NCI-H82 (cell line): Measurements from ENCODE around the gene PRMT1.
A peak's percentile ranks its signal among the peaks of the same experiment; 100 is the strongest.

Experiments
- DNase-seq: peaks from one replicate; lab custom pipeline; 2025; lab: John Stamatoyannopoulos, UW

PRMT1 gene

DNA sequence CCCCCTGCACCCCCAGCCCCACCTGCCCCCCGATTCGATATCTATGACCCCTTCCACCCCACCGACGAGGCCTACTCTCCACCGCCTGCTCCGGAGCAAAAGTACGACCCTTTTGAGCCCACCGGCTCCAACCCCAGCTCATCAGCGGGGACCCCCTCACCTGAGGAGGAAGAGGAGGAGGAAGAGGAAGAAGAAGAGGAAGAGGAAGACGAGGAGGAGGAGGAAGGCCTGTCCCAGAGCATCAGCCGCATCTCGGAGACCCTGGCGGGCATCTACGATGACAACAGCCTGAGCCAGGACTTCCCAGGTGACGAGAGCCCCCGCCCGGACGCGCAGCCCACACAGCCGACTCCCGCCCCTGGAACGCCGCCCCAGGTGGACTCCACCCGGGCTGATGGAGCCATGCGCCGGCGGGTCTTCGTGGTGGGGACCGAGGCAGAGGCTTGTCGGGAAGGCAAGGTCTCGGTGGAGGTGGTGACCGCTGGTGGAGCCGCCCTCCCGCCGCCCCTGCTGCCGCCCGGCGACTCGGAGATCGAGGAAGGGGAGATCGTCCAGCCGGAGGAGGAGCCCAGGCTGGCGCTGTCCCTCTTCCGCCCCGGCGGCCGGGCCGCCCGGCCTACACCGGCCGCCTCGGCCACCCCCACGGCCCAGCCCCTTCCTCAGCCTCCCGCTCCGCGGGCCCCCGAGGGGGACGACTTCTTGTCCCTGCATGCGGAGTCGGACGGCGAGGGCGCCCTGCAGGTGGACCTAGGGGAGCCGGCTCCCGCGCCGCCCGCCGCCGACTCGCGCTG lies 25.8 kb upstream of the PRMT1 start:
- no peak for DNase-seq

DNA sequence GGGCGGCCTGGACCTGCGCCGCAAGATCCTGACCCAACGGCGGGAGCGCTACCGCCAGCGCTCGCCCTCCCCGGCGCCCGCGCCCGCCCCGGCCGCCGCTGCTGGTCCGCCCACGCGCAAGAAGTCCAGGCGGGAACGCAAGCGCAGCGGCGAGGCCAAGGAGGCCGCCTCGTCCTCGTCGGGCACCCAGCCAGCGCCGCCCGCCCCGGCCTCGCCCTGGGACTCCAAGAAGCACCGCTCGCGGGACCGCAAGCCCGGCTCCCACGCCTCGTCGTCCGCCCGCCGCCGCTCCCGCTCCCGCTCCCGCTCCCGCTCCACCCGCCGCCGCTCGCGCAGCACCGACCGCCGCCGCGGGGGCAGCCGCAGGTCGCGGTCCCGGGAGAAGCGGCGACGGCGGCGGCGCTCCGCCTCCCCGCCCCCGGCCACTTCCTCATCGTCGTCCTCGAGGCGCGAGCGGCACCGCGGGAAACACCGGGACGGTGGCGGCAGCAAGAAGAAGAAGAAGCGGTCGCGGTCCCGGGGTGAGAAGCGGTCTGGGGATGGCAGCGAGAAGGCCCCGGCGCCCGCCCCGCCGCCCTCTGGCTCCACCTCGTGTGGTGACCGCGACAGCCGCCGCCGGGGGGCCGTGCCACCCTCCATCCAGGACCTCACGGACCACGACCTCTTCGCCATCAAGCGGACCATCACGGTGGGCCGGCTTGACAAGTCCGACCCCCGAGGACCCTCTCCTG lies 25.1 kb upstream of the PRMT1 start:
- DNase-seq, result no peak

DNA sequence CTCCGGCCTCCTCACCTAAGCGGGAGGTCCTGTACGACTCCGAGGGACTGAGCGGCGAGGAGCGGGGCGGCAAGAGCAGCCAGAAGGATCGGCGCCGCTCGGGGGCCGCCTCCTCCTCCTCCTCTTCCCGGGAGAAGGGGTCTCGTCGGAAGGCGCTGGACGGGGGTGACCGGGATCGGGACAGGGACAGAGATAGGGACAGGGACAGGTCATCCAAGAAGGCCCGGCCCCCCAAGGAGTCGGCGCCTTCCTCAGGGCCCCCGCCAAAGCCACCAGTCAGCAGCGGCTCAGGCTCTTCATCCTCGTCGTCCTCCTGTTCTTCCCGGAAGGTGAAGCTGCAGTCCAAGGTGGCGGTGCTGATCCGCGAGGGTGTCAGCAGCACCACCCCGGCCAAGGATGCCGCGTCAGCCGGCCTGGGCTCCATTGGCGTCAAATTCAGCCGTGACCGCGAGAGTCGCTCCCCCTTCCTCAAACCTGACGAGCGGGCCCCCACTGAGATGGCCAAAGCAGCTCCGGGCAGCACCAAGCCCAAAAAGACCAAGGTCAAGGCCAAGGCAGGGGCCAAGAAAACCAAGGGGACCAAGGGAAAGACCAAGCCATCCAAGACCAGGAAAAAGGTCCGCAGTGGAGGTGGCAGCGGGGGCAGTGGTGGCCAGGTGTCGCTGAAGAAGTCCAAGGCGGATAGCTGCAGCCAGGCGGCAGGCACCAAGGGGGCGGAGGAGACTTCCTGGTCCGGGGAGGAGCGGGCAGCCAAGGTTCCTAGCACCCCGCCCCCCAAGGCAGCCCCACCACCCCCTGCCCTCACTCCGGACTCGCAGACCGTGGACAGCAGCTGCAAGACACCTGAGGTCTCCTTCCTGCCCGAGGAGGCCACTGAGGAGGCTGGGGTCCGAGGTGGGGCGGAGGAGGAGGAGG lies 24.3 kb upstream of the PRMT1 start:
- no peak for DNase-seq

DNA sequence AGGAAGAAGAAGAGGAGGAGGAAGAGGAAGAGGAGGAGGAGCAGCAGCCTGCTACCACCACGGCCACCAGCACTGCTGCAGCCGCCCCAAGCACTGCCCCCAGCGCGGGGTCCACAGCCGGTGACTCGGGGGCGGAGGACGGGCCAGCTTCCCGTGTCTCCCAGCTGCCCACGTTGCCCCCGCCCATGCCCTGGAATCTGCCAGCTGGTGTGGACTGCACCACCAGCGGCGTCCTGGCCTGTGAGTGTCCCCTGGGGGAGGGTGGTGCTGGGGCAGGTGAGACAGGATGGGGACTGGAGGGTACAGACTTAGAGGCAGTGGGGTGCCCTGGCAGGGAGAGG lies 23.6 kb upstream of the PRMT1 start:
- no peak for DNase-seq

DNA sequence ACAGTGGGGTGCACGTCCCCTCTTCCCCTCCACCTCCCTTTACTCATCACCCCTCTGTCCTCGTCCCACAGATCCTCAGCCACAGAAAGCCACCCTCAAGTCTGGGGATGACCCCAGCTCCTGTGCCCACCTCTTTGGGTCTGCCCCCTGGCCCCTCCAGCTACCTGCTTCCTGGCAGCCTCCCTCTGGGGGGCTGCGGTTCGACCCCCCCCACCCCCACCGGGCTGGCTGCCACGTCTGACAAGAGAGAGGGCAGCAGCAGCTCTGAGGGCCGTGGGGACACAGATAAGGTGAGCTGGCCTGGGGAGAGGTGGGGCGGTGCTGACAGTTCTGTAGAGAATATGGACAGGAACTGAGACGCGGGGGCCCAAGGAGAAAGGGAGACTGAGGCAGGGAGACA lies 22.5 kb upstream of the PRMT1 start:
- no peak for DNase-seq

DNA sequence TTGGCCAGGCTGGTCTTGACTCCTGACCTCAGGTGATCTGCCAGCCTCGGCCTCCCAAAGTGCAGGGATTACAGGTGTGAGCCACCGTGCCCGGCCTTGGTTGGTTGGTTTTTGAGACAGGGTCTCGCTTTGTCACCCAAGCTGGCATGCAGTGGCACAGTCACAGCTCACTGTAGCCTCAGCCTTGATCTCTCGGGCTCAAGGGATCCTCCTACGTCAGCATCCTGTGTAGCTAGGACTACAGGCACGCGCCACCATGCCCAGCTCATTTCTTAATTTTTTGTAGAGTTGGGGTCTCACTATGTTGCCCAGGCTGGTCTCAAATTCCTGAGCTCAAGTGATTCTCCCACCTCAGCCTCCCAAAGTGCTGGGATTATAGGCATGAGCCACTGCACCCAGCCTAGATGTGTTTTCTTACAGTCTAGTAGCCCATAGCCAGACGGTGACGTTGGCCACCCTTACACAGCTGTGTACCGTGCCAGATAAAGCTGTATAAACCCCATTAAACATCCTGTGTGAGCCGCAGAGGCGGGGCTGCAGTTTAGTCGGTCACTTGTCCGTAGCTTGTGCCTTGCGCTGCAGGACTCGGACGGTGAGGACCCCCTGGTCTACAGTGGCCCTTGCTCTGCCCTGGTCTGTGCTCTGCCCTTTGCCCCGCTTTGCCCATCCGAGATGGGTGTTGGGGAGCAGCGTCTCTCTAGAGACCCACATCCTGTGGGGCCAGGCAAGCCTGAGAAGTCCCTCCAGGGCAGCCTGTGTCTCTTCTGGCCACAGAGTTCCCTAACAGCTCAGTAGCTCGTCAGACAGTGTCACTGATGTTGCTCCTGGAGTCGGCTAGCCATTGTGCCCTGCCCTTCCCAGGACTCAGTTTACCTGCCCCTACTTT lies 21.3 kb upstream of the PRMT1 start:
- DNase-seq, result no peak

DNA sequence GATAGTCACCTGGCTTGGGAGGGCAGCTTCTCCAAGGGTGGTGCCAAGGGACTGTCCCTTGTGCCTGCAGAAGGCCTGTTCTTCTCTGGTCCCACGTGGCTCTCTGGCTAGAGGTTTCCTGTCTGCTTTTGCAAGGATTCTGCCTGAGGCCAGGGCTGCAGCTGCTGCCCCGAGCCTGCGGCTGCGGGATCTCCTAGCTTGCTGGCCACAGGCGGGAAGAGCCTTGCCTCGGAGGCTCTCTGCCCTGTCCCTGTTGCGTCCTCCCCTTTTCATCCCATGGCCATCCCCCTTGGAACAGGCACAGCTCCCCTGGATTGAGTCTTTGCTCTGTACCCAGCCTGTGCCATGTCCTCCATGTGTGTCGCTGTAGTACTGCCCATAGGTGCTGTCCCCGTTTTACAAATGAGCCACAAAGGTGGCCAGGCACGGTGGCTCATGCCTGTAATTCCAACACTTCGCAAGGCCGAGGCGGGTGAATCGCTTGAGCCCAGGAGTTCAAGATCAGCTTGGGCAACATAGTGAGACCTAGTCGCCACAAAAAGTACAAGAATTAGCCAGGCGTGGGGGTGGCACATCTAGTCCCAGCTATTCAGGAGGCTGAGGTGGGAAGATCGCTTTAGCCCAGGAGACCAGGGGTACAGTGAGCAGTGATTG lies 20.5 kb upstream of the PRMT1 start:
- DNase-seq, result no peak

DNA sequence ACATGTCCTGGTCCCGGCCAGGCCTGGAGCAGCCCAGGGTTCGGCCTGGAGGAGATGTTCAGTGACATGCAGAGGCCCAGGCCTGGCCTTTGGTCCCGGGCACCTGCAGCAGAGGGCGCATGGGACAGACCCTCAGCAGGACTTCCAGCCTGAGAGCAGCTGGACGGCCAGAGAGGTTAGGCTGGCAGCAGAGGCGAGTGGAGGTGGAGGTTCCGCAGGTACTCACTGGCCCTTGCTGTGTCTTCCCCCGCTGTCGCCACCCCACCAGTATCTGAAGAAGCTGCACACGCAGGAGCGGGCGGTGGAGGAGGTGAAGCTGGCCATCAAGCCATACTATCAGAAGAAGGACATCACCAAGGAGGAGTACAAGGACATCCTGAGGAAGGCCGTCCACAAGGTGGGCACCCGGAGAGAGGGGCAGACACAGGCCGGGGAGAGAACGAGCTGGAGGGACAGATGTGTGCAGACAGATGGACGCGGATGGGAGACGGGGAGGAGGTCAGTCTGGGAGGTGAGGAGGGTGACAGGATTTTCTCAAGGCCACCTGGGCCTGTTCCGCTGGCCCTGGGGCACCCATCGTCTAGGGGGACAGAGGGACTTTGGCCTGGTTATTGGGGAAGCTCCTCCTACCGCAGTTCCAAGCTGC lies 19.5 kb upstream of the PRMT1 start:
- no peak for DNase-seq

DNA sequence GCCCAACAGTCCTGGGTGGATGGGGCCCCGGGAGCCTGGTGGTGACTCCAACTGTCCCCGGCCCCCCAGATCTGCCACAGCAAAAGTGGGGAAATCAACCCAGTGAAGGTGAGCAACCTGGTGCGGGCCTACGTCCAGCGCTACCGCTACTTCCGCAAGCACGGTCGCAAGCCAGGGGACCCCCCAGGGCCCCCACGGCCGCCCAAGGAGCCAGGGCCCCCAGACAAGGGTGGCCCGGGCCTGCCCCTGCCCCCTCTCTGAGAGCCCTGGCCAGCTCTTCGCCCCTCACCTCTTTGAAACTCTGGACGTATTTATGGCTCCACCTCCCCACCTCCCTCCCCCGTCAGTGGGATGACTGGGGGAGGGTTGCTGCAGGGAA lies 18.9 kb upstream of the PRMT1 start:
- no peak for DNase-seq

DNA sequence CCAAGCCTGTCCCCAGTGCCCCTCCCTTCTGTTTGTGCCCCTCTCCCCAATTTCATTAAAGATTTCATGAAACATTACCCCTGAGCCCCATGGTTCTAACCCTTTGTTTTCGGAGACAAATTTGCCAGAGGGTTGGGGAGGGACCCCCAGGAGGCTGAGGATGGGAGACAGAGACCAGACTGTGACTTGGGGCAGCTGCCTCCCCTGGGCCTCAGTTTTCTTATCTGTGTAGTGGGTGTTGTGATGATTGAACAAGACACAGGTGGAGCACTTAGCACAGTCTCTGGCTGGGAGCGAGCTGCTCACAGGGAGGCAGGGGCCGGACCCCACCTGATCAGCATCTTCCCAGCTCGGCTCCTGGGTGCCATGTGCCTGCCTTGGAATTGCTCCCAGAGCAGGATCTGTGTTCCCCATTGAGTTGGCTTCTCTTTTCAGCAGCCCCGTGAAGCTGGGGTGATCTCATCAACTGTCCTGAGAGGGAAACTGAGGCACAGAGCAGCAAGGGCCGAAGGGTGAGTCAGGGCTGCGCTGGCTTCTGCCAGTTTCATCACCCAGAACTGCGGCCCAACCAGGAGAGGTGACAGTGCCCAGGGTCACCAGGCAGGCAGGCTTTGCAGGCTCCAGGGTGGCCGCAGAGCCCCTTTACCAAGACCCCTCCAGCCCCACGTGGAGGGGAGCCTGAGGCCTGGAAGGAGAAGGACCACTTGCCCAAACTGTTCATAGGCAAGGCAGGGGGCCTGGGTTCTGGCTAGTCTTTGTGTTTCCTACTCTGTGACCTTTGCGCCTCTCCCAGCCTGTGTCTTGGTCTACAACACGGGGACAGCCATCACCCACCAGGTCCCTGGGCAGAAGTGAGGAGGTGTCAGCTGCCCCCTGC lies 18.3 kb upstream of the PRMT1 start:
- no peak for DNase-seq

DNA sequence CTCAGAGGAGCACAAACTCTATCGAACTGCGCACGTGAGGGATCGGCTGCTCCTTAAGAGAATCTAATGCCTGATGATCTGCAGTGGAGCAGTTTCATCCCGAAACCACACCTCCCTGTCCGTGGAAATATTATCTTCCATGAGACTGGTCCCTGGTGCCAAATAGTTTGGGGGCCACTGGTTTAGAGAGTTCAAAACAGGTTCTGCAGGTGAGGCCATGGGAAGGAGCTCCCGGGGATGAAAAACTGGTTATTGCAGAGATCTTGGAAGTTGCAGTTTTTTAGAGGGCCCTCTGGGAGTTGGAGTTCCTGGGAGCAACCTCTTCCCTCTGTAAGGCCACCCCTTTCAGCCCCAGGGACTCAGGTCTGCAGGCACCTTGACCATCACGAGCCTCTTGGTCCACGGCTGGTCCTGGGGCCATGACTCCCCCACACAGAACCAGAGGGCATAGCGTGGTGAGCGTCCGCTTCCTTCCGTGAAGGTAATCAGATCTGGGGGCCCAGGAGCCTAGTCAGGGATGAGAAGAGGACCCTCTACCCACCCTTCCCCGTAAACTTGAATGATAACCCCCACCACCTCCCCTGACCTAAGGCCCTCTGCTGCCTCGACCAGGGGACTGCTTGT lies 16.6 kb upstream of the PRMT1 start:
- no peak for DNase-seq

DNA sequence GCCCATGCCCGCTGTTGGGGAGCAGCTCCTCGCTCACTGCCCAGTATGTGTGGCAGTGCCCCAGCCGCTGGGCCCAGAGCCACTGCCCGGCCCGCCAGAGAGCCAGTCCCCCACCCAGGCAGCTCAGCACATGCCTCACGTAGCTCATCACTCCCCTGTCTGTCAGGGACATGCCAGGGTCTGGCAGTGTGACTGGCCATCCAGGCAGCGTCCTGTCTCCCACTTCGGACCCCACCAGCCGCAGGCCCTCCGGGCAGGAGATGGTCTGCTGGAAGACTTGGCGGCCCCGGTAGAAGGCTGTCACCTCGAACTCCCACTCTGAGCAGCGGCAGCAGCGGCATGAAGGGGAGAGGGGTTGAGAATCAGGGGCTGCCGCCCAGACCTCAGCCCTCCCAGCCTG lies 15.1 kb upstream of the PRMT1 start:
- no peak for DNase-seq

DNA sequence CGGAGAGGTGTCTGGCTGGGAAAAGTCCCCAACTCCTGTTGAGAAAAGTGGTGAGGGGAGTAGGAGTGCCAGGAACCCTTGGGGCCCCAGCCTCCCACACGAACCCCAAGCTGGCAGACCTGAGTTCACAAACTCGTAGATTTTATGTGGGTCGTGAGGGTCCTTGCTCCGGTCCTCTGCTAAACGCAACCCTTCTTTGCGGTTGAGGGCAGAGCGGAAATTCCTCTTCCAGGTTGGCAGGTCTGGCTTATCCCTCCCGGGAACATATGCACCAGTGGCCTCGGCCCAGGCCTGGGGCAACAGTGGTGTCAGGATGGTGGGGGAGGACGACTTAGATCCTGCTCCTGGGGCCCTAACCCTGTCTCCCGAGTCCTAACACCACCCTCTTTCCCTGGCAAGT lies 13.8 kb upstream of the PRMT1 start:
- DNase-seq, result no peak

DNA sequence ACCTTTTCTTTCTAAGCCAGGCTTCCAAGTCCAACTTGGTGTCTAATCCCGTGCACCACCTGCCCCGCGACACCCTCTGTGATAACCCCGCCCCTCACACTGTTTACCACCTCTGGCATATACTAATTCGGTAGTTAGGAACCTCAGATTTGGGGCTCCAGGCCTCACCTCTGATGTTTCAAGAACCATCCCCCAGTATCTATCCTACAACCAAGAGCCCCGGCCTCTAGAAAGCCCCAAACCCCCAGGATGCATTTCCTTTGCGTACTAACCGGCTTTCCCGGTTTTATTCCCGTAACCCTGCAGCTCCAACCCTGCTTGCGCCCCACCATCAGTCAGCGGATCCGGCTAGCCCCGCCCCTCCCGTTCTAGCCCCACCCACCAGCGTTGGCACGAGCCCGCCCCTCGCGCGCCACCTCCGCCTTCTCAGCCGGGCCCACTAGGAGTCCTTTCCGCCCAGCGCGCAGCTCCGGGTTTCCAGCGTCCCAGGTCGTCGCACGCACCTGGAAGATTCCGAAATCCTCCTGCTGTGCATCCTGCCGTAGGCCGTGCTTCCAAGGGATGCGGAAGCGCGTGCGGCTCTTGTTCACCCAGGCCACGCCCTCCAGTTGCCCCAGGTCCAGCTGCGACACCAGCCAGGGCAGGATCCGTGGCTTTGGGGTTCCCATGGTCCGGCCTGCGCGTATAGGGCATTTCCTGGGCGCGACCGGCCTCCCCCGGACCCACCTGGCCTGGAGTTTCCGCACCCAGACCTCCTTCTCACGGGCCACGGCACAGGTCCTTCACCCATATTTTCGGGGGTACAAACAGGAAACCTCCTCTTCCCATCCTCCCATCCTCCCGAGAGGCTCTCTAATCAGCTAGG lies 12.7 kb upstream of the PRMT1 start:
- DNase-seq, result peak; percentile 92

DNA sequence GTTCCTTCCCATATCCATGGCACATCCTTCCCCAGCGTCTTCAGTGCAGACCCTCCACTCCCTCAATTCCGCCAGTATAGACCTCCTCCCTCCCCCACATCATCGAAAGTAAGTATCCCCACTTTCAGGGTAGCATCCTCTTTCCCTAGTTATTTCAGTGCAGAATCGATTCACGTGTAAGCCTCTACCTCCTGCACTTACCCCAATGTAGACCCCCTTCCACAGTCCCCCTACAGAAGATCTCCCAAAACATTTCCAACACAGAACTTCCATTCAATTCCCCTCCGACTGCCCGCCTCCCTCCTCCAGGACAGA lies 12.1 kb upstream of the PRMT1 start:
- no peak for DNase-seq

DNA sequence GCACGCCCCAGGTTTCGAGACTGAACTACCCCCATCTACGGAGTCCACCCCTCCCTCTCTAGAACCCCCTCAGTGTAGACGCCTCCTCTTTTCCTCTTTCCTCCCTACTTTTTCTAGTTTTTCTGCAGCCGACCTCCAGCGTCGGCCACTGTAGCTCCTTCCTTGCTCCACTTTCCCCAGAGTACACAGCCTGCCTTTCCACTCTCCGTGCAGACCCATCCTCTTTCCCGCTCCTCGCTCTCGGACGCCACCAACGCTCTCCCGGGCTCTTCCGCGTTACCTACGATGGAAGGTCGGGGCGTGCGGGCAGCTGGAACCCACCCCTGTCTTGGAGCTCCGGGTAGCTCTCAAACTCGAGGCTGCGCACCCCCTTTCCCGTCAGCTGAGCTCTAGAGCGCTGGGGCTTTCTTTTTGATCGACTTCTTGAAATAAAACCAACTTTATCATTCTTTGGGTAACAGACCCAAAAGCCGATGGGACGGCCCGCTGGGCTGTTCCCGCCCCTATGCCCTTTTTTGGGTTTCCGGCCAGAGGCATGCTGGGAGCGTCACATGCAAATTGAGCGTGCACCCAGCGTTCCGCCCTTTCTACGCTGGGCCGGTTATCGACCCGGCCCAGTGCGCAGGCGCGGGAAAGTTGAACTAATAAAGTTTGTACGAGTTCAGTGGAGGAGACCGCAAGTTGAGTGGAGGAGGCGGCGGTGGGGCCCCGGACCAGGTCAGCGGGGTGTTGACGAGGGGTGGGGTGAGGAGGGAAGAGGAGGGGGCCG lies 11.5 kb upstream of the PRMT1 start, which contains the start of the genes BCL2L12 and IRF3:
TSS of gene BCL2L12 (plus strand) at position 583 of the 769 bp plus-strand sequence. CDS start 760 bp downstream, outside the sequence.
TSS of gene IRF3 (minus strand) at position 507 of the 769 bp plus-strand sequence. CDS start 1,019 bp downstream, outside the sequence.
- peak; percentile 96 for DNase-seq

DNA sequence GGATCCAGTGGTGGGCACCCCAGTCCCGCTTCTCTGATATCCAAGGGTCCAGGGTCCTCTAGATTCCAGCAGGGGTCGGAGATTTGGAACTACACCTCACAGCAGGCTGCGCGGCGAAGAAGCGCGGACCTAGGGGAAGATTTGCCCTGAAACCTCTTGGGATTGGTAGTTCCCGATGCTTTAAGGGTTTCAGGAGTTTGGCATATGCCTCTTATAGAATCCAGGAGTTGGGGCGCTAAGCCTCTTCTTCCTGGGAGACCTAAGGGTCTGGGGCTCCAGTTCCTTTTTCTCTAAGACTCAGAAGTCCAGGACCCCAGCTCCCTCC lies 11.0 kb upstream of the PRMT1 start:
- no peak for DNase-seq

DNA sequence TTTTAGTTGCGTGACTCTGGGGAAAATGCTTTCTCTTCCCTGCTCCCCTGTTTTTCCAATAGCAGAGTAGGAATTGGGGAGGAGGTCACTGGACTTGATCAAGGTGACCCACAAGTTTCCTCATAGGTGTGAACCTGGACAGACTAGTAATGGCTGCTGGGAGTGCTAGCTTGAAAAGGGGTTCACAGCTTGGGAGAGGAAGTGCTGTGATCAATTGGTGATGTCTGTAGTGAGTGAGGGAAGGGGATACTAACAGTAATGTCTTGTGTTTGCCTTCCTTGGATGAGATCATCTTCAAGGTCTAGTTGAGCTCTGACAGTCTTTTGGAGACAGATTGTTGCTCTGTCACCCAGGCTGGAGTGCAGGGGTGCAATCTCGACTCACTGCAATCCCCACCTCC lies 9.6 kb upstream of the PRMT1 start:
- no peak for DNase-seq
